Activated CD4-positive, alpha-beta memory T cell treated with anti-CD3 and anti-CD28 coated beads for 36 hours (primary cell): ENCODE measurements around the gene SLC39A3. TPM values are rescaled to one million over a fixed set of nuclear protein-coding genes. Genes with fewer than 3 reads are reported as not detected.
A peak's percentile ranks its signal among the peaks of the same experiment; 100 is the strongest.

Source experiments
- CTCF ChIA-PET: fragments of 350-600 bp; sonication (Branson Sonifier 250); formaldehyde crosslinking; loops from one replicate; lab custom pipeline; 2021; ENCODE audit warnings: antibody characterized with exemption, inconsistent platforms; lab: Charles Lee
- POLR2A ChIA-PET: fragments of 350-600 bp; sonication (Branson Sonifier 250); formaldehyde crosslinking; loops from one replicate; lab custom pipeline; 2021; ENCODE audit warnings: antibody characterized with exemption; lab: Charles Lee
- DNase-seq: peaks from one replicate; pipeline ENCODE4 v3.0.0-alpha.2; 2020
- H3K27ac Mint-ChIP-seq: one replicate; pipeline ENCODE4 v1.8.0; 2021; ENCODE audit warnings: mixed read lengths
- H3K27me3 Mint-ChIP-seq: one replicate; pipeline ENCODE4 v1.8.0; 2021; ENCODE audit warnings: mixed read lengths
- H3K36me3 Mint-ChIP-seq: one replicate; pipeline ENCODE4 v1.8.0; 2021; ENCODE audit warnings: mixed read lengths
- H3K4me1 Mint-ChIP-seq: one replicate; pipeline ENCODE4 v1.8.0; 2021; ENCODE audit warnings: low read depth, mixed read lengths
- H3K4me3 Mint-ChIP-seq: one replicate; pipeline ENCODE4 v1.8.0; 2021; ENCODE audit warnings: mild to moderate bottlenecking, mixed read lengths
- H3K9me3 Mint-ChIP-seq: one replicate; pipeline ENCODE4 v1.8.0; 2021; ENCODE audit warnings: mixed read lengths
- intact Hi-C: fragments of 100-400 bp; cut with micrococcal nuclease; formaldehyde crosslinking; loops from one replicate; pipeline ENCODE4 v1.15.1; 2023
- total RNA-seq, 2 experiments: library from RNA; stranded (reverse); gene quantifications; one replicate each; pipeline ENCODE4 v1.2.3, GENCODE V29; 2021

Gene SLC39A3
- 10 to 100 TPM; 21.0 to 24.0 TPM for total RNA-seq

GRCh38 chr19:2739602-2740313 is at the start of gene SLC39A3:
TSS of gene SLC39A3 (minus strand) at chr19:2740017. CDS start at chr19:2737257, 2,760 bp downstream.
- peak; percentile 99 for DNase-seq
- Mint-ChIP-seq H3K27ac (no peak within 1 kb of the TSS), H3K27me3 (peaks cover 9% of the 10 kb centered on the region), H3K4me1 (peaks cover 12% of the 10 kb centered on the region), H3K36me3 (peaks cover 16% of the 10 kb centered on the region), H3K4me3 (peak within 1 kb of the TSS; percentile 88), H3K9me3 (no peaks in the 10 kb centered on the region)
- ChIA-PET POLR2A (interaction anchor here (0.5 to 0.6 kb wide), 2 partner anchors 152 to 582 kb away, joined by 3 read pairs; no protein-coding TSS in a partner anchor), CTCF (interaction anchor here (1.5 to 2.1 kb wide), 3 partner anchors 10 to 103 kb away, joined by 7 to 10 read pairs (median 7); no protein-coding TSS in a partner anchor)
- intact Hi-C loops: loop anchor here (1.0 kb wide), 1 partner anchor 44 kb away; the partner anchor contains the start of gene SGTA

- peaks cover 38% of the 10 kb centered on the region for H3K4me1 Mint-ChIP-seq
- H3K27ac Mint-ChIP-seq: no peak overlapping the region
- POLR2A ChIA-PET: no interaction called here
Measured at GRCh38 chr19:2788237-2788636, 48.4 kb upstream of the SLC39A3 start.

DNA sequence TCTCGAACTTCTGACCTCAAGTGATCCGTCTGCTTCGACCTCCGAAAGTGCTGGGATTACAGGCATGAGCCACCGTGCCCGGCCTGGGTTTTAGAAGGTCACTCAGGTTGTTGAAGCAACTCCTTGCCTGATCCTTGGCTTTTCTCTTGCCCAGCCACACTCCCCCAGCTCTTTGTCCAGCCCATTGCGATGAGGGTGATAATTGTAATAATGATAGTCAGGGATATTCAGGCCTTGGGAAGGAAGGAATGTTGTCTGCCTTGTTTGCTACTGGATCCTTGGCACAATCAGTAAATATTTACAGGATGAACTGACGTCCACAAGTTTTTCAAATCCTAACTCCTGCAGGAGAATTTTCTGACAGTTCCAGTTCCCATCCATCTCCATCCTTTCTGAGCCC is 47.3 kb upstream of the SLC39A3 start:
- intact Hi-C loops: loop anchor here (10.0 kb wide), 1 partner anchor 718 kb away; the partner anchor contains the start of genes DOHH and FZR1
- H3K4me3 Mint-ChIP-seq: peak overlapping the region; percentile 45
- peaks cover 11% of the 10 kb centered on the region for H3K36me3 Mint-ChIP-seq
- ChIA-PET POLR2A (no interaction called here), CTCF (interaction anchor here (1.3 kb wide), 1 partner anchor 138 kb away, joined by 4 read pairs; no protein-coding TSS in a partner anchor)
- H3K27ac Mint-ChIP-seq: no peak overlapping the region
- H3K9me3 Mint-ChIP-seq: no peaks in the 10 kb centered on the region
- H3K4me1 Mint-ChIP-seq: peaks cover 43% of the 10 kb centered on the region
- no peak for DNase-seq
- H3K27me3 Mint-ChIP-seq: no peaks in the 10 kb centered on the region

More at GRCh38 chr19:2788237-2788636, 48.4 kb upstream of the SLC39A3 start:
- Mint-ChIP-seq H3K27me3 (no peaks in the 10 kb centered on the region), H3K4me3 (no peak overlapping the region), H3K9me3 (no peaks in the 10 kb centered on the region), H3K36me3 (peaks cover 15% of the 10 kb centered on the region)
- intact Hi-C loops: loop anchor here (10.0 kb wide), 1 partner anchor 717 kb away; the partner anchor contains the start of genes DOHH and FZR1
- CTCF ChIA-PET: interaction anchor here (1.3 kb wide), 1 partner anchor 140 kb away, joined by 4 read pairs; no protein-coding TSS in a partner anchor
- no peak for DNase-seq

GRCh38 chr19:2785244-2785997 is 45.6 kb upstream of the SLC39A3 start, which contains the start of gene THOP1:
TSS of gene THOP1 (plus strand) at chr19:2785503. CDS start at chr19:2785663, 160 bp downstream.
- Mint-ChIP-seq H3K4me3 (peak within 1 kb of the TSS; percentile 95), H3K36me3 (peaks cover 9% of the 10 kb centered on the region), H3K9me3 (no peaks in the 10 kb centered on the region), H3K27me3 (no peaks in the 10 kb centered on the region), H3K4me1 (peaks cover 58% of the 10 kb centered on the region), H3K27ac (peak within 1 kb of the TSS; percentile 62)
- CTCF ChIA-PET: interaction anchor here (1.0 kb wide), 1 partner anchor 137 kb away, joined by 5 read pairs; no protein-coding TSS in a partner anchor
- POLR2A ChIA-PET: interaction anchor here (1.4 kb wide), 1 partner anchor 84 kb away, joined by 3 read pairs; no protein-coding TSS in a partner anchor
- intact Hi-C loops: loop anchor here (1.0 to 10.0 kb wide), 5 partner anchors 33 to 719 kb away; partner anchors contain the start of genes DOHH, FZR1, GNG7 and TIMM13
- DNase-seq: peak; percentile 100

GRCh38 chr19:2783781-2784145 is 43.9 kb upstream of the SLC39A3 start:
- CTCF ChIA-PET: interaction anchor here (1.0 to 1.8 kb wide), 2 partner anchors 24 to 34 kb away, joined by 3 to 6 read pairs; no protein-coding TSS in a partner anchor
- DNase-seq: no peak
- no peaks in the 10 kb centered on the region for H3K27me3 Mint-ChIP-seq
- POLR2A ChIA-PET: interaction anchor here (1.3 kb wide), 1 partner anchor 307 kb away, joined by 3 read pairs; no protein-coding TSS in a partner anchor
- peaks cover 8% of the 10 kb centered on the region for H3K36me3 Mint-ChIP-seq
- peaks cover 56% of the 10 kb centered on the region for H3K4me1 Mint-ChIP-seq
- H3K4me3 Mint-ChIP-seq: peak overlapping the region; percentile 89
- intact Hi-C loops: loop anchor here (1.0 to 10.0 kb wide), 4 partner anchors 35 to 721 kb away; partner anchors contain the start of genes DOHH, FZR1, NCLN and SLC39A3
- H3K27ac Mint-ChIP-seq: peak overlapping the region; percentile 91
- no peaks in the 10 kb centered on the region for H3K9me3 Mint-ChIP-seq

- ChIA-PET POLR2A (interaction anchor here (1.3 kb wide), 1 partner anchor 307 kb away, joined by 3 read pairs; no protein-coding TSS in a partner anchor), CTCF (interaction anchor here (0.6 to 1.8 kb wide), 5 partner anchors 24 to 140 kb away, joined by 3 to 6 read pairs (median 3); no protein-coding TSS in a partner anchor)
- Mint-ChIP-seq H3K4me1 (peaks cover 57% of the 10 kb centered on the region), H3K27ac (peak within 1 kb of the TSS; percentile 91), H3K9me3 (no peaks in the 10 kb centered on the region), H3K36me3 (peaks cover 8% of the 10 kb centered on the region), H3K4me3 (peak within 1 kb of the TSS; percentile 89), H3K27me3 (no peaks in the 10 kb centered on the region)
- DNase-seq: peak; percentile 99
- intact Hi-C loops: loop anchor here (1.0 to 10.0 kb wide), 3 partner anchors 43 to 722 kb away; partner anchors contain the start of genes DOHH, FZR1, NCLN and SLC39A3
Measured at GRCh38 chr19:2782936-2783780, 43.3 kb upstream of the SLC39A3 start, which contains the start of gene SGTA. TSS of gene SGTA (minus strand) at chr19:2783273. CDS start at chr19:2769068, 14,205 bp downstream.

DNA sequence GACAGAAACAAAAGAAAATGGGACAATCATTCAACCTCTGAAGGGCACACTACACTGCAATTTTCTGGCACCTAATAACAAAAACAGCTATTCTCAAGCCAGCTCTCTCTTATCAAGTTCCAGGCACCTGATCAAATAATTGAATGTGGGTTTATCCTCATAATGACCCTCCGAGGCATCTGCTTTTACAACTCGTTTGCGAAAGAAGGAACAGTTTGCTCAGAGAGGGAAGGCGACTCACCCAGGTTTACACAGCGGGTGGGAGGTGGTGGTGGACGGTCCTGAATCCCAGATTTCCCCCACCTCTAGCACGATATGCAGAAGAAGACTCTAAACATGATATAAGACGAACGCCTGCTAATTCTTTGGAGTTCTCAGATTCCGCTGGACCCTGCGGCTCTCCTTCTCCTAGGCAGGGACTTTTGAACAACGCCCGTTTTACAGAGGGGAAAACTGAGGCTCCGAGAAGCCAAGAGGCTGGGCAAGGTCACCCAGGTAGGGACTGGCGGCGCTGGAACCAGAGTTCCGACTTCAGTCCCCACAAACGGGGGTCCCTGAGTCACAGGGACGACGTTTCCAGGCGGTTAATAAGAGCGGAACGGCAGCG is 42.6 kb upstream of the SLC39A3 start:
- CTCF ChIA-PET: interaction anchor here (0.6 to 1.8 kb wide), 7 partner anchors 33 to 171 kb away, joined by 3 to 8 read pairs (median 4); no protein-coding TSS in a partner anchor
- intact Hi-C loops: loop anchor here (10.0 kb wide), 1 partner anchor 722 kb away; the partner anchor contains the start of genes DOHH and FZR1
- H3K9me3 Mint-ChIP-seq: no peaks in the 10 kb centered on the region
- peak overlapping the region; percentile 89 for H3K4me3 Mint-ChIP-seq
- POLR2A ChIA-PET: interaction anchor here (1.3 kb wide), 1 partner anchor 306 kb away, joined by 3 read pairs; no protein-coding TSS in a partner anchor
- H3K27ac Mint-ChIP-seq: peak overlapping the region; percentile 66
- peaks cover 52% of the 10 kb centered on the region for H3K4me1 Mint-ChIP-seq
- DNase-seq: peak; percentile 38
- no peaks in the 10 kb centered on the region for H3K27me3 Mint-ChIP-seq
- H3K36me3 Mint-ChIP-seq: peaks cover 8% of the 10 kb centered on the region

DNA sequence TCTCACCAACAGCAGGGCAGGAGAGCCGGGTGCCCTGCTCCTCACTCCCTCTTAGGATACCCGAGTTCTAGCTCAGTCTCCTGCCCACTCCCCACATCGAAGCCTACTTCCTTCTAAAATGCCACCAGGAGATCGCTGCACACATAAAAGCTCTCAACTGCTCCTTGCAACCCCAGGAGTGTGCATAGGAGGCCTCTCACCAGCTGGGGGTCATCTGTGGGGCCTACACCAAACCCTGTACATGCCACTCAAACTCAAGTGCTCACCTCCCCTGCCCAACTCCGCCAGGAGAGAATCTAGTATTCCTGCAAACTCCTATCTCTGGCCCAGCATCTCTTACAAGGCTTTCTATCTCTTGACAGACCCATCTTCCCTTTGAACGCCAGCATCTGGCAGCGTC is 40.5 kb upstream of the SLC39A3 start:
- Mint-ChIP-seq H3K27me3 (no peaks in the 10 kb centered on the region), H3K9me3 (no peaks in the 10 kb centered on the region), H3K27ac (no peak overlapping the region), H3K36me3 (peaks cover 2% of the 10 kb centered on the region), H3K4me3 (no peak overlapping the region), H3K4me1 (peaks cover 53% of the 10 kb centered on the region)
- no peak for DNase-seq
- ChIA-PET CTCF (interaction anchor here (0.9 to 1.9 kb wide), 2 partner anchors 82 to 132 kb away, joined by 3 to 5 read pairs; no protein-coding TSS in a partner anchor), POLR2A (no interaction called here)
- intact Hi-C loops: loop anchor here (10.0 kb wide), 1 partner anchor 725 kb away; the partner anchor contains the start of genes DOHH and FZR1

- peaks cover 60% of the 10 kb centered on the region for H3K4me1 Mint-ChIP-seq
- CTCF ChIA-PET: no interaction called here
Measured at GRCh38 chr19:2779121-2779740, 39.4 kb upstream of the SLC39A3 start.

More at GRCh38 chr19:2779121-2779740, 39.4 kb upstream of the SLC39A3 start:
- Mint-ChIP-seq H3K4me3 (no peak overlapping the region), H3K27me3 (no peaks in the 10 kb centered on the region), H3K36me3 (peaks cover 4% of the 10 kb centered on the region), H3K27ac (no peak overlapping the region), H3K9me3 (no peaks in the 10 kb centered on the region)
- intact Hi-C loops: no loop called here
- POLR2A ChIA-PET: no interaction called here
- DNase-seq: no peak
